Suppressor macrophage treated with lipopolysaccharide for 4 hours (primary cell): Measurements from ENCODE around the gene ADARB1.
"Not testable (repeated sequence)": the region's sequence is repeated elsewhere in the genome, so short reads cannot be mapped to it uniquely, and the experiment has no call there.

ENCODE experiments used
- DNase-seq: peaks from one replicate; pipeline ENCODE4 v3.0.0-alpha.2; 2020

ADARB1 gene

DNA sequence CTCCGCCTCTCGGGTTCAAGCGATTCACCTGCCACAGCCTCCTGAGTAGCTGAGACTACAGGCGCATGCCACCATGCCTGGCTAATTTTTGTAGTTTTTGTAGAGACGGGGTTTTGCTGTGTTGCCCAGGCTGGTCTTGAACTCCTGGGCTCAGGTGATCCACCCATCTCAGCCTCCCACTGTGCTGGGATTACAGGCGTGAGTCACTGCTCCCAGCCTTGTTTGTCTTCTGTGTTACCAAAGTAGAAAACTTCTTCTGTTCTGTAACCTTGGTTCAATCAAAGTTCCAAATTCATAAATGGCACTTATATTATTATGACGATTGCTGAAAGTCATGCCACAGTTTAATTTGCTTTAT is 64.6 kb downstream of the ADARB1 start:
- not testable (repeated sequence) for DNase-seq

GRCh38 chr21:45139473-45139872 is 65.1 kb downstream of the ADARB1 start:
- no peak for DNase-seq

DNA sequence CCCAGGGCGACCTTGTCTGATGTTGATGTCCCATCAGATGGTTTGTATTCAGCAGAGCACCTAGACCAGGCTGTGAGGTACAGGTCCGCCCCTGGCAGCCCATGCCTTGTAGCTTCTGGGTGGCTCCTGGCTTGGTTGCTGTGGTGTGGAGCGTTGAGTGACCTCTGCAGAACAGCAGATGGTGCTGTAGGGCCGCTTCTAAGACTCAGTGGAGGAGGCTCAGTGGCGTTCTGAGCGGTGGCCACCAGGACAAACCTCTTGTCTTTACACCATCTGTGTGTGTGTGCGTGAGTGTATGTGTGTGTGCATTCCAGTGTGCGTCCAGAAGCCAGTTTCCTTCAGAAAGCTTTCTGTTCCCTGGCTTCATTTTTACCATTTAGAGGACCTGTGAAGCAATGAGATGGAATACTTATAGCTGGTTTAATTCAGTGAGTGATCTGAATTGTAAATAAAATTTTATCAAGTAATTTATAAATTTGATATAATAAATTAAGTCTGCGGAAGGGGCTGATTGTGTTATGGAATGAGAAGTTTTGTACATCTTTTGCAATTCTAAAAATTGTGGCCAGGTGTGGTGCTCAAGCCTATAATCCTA is 66.1 kb downstream of the ADARB1 start:
- peak; percentile 87 for DNase-seq

DNA sequence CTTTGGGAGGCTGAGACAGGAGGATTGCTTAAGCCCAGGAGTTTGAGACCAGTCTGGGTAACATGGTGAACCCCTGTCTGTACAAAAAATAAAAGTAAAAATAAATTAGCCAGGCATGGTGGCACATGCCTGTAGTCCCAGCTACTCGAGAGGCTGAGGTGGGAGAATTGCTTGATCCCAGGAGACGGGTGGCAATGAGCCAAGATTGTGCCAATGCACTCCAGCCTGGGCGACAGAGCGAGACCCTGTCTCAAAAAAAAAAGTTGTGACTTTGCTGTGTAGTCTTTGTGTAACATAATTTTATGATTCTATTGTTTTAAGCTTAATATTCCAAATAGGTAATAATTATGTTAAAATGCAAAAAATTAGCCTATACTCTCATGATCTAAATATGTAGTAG is 66.6 kb downstream of the ADARB1 start:
- not testable (repeated sequence) for DNase-seq

GRCh38 chr21:45141507-45141906 is 67.1 kb downstream of the ADARB1 start:
- DNase-seq = no peak

GRCh38 chr21:45142469-45143308 is 68.3 kb downstream of the ADARB1 start:
- DNase-seq = no peak

GRCh38 chr21:45143855-45144254 is 69.5 kb downstream of the ADARB1 start:
- no peak for DNase-seq

- no peak for DNase-seq
Measured at GRCh38 chr21:45145146-45145545, 70.8 kb downstream of the ADARB1 start.

DNA sequence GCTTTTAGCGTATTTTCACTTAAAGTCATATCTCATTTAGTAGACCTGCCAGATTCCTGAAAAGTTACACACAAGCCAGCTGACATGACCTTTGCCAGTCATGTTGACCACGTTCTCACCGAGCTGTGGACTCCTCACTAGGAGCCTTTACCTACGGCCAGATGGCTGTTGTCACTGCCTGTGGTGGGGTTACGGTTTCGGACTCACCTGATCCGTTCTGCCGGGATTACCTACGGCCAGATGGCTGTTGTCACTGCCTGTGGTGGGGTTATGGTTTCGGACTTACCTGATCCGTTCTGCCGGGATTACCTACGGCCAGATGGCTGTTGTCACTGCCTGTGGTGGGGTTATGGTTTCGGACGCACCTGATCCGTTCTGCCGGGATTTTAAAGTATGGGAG is 71.5 kb downstream of the ADARB1 start:
- DNase-seq = not testable (repeated sequence)

DNA sequence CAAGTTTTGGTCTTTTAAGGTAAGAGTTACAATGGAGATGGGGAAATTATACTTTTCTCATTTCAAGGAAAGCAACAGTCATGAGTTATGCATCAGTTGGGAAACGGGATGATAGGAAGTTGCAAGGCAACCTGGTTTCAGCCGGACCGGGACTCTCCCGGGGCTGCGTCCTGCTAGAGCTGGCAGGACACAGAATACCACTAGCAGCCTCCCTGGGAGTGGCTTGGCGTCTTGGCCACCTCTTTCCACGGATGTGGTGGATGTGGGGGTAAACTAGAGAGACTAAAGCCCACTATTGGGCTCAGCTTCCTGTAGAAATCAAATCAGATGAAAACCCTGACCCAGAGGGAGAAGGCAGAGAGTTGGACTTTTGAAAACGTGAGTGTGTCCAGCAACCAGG is 71.9 kb downstream of the ADARB1 start:
- no peak for DNase-seq

DNA sequence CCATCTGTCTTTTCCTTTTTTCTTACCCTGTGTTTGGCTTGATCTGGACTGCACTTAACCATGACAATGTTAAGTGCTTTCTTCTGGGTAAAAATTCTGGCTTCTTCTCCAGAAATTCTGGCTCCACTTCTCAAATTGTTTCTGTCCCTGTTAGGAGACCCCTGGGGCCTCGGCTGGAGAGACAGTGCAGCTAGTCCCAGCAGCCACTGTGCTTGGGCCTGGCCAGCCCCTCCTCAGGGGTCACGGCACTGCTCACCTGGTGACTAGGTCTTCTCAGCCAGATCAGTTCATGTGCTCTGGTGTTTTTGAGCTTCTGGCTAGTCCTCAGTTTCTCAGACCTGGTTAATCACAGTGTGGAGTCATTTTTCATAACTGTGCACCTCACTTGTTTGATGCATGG is 72.4 kb downstream of the ADARB1 start:
- DNase-seq = no peak

DNA sequence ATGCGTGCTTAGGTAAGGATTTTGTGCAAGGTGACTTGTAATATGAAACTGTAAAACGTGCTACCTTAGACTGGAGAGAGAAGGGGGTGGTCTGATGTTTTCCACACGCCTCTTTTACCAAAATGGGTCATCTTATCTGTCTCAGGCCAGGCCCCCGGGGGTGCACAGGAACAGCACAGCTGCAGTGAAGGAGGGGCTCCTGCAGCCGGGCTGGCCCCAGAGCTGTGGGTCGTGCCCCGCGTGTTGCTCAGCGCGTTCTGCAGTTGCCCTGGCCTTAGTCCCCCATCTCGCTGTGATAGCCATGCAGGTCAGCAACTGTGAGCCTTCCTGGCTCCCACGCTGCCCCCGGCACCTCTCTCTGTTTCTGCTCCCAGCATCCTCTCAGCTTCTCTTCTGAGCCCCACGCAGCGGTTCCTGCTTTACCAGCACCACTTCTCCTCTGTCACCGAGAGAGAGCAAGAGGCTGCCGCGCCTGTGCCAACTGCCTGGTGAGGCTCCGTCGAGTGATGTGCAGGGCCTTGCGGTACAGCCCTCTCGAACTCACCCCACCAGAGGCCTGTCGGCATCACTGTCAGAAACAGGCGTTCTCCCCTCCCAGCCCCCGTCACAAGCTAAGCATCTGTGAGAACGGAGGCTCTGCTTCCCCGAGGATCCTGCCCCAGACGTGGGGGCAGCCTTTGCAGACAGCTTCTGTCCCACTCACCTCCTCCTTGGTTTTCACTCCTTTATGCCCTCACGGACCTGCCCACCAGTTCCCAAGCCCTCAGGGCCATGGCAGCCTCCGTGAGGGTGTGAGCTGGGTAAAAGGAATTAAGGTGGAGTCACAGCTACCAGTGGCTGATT is 73.3 kb downstream of the ADARB1 start:
- no peak for DNase-seq

GRCh38 chr21:45148316-45148990 is 74.1 kb downstream of the ADARB1 start:
- DNase-seq = no peak

- DNase-seq = no peak
Measured at GRCh38 chr21:45149021-45149420, 74.6 kb downstream of the ADARB1 start.

GRCh38 chr21:45150638-45151131 is 76.3 kb downstream of the ADARB1 start:
- no peak for DNase-seq

DNA sequence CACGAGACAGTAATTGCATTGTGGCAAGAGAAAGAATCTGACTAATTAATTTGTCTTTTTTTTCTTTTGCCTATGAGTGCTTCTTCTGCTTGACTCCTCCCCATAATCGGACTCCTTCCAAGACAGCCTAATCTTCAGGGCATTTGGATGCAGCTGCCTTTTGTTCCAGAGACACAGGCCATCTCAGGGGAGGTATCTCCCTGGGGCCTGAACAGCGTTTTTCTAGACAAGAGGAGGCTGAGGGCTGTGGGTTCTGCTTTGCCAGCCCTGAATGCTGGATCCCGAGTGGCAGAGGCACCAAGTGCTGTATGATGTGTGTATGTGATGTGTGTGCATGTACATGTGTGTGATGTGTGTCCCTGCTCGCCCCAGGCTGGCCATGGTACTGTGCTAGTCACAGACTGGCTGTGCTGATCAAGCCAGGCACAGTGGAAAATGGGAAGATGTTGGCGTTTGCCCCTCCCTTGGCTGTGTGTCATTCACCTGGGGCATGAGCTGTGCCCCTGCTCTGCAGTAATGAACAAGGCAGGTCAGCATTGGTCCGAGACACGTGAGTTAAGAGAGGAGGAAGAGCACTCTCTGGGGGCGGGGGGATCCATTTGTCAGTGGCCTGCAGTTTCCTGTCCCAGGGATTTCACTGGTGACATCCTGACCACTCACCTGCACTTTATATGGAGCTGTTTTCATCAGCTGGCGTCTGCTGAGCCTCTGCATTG is 77.2 kb downstream of the ADARB1 start:
- no peak for DNase-seq

- DNase-seq = peak; percentile 87
Measured at GRCh38 chr21:45152265-45152746, 77.9 kb downstream of the ADARB1 start.

GRCh38 chr21:45153358-45154318 is 79.3 kb downstream of the ADARB1 start:
- DNase-seq = no peak

- DNase-seq = peak; percentile 45
Measured at GRCh38 chr21:45154511-45155508, 80.4 kb downstream of the ADARB1 start.

GRCh38 chr21:45155910-45156309 is 81.5 kb downstream of the ADARB1 start:
- no peak for DNase-seq
